Measurements from ENCODE around the gene CES4A.
"Not testable (repeated sequence)": the region's sequence is repeated elsewhere in the genome, so short reads cannot be mapped to it uniquely, and the experiment has no call there.

Gene CES4A

GRCh38 chr16:66958857-66959703 is 29.3 kb upstream of the CES4A start:
- no peak for DNase-seq

GRCh38 chr16:66959704-66960161 is 28.7 kb upstream of the CES4A start:
- no peak for DNase-seq

GRCh38 chr16:66960270-66960669 is 28.1 kb upstream of the CES4A start:
- no peak for DNase-seq

- DNase-seq = peak; percentile 56
Observed at GRCh38 chr16:66961065-66961744, 27.2 kb upstream of the CES4A start, which contains the start of gene CES3. TSS of gene CES3 (plus strand) at chr16:66961266. CDS start at chr16:66961308, 42 bp downstream.

GRCh38 chr16:66961914-66962313 is 26.5 kb upstream of the CES4A start:
- no peak for DNase-seq

GRCh38 chr16:66964049-66964448 is 24.3 kb upstream of the CES4A start:
- DNase-seq = no peak

- DNase-seq = no peak
Observed at GRCh38 chr16:66968847-66969246, 19.5 kb upstream of the CES4A start.

GRCh38 chr16:66970775-66971720 is 17.3 kb upstream of the CES4A start:
- no peak for DNase-seq

- no peak for DNase-seq
Observed at GRCh38 chr16:66972983-66973382, 15.4 kb upstream of the CES4A start.

GRCh38 chr16:66973716-66974115 is 14.7 kb upstream of the CES4A start:
- DNase-seq = no peak

GRCh38 chr16:66974156-66974931 is 14.0 kb upstream of the CES4A start:
- DNase-seq = not testable (repeated sequence)

- DNase-seq = not testable (repeated sequence)
Observed at GRCh38 chr16:66974932-66975246, 13.5 kb upstream of the CES4A start.

- no peak for DNase-seq
Observed at GRCh38 chr16:66975302-66975893, 13.0 kb upstream of the CES4A start.

- DNase-seq = no peak
Observed at GRCh38 chr16:66976746-66977145, 11.6 kb upstream of the CES4A start.

- peak; percentile 47 for DNase-seq
Observed at GRCh38 chr16:66977341-66978113, 10.9 kb upstream of the CES4A start.

- DNase-seq = no peak
Observed at GRCh38 chr16:66979011-66979717, 9.2 kb upstream of the CES4A start.

GRCh38 chr16:66983033-66983432 is 5.4 kb upstream of the CES4A start:
- DNase-seq = no peak

GRCh38 chr16:66984892-66985311 is 3.5 kb upstream of the CES4A start:
- DNase-seq = no peak

GRCh38 chr16:66986559-66986958 is 1.8 kb upstream of the CES4A start:
- DNase-seq = no peak

- DNase-seq = no peak
Observed at GRCh38 chr16:66991545-66992077, 3.2 kb downstream of the CES4A start.

Measured in GDM1 (cell line).